Trophoblast cell (in vitro differentiated cells and primary cell): Measurements from ENCODE around the gene TEX2.

Experiments
- DNase-seq, 2 donors: peaks; one replicate each; pipeline ENCODE4 v3.0.0-alpha.2; 2016
- H2AFZ ChIP-seq: 2 replicates; pipeline ENCODE4 v1.6.1; 2013; ENCODE audit warnings: low read length, moderate library complexity, mild to moderate bottlenecking; ENCODE audit not compliant: insufficient read depth, poor library complexity
- H2AK5ac ChIP-seq: 2 replicates; pipeline ENCODE4 v1.6.1; 2013; ENCODE audit warnings: mild to moderate bottlenecking, low read length
- H2BK120ac ChIP-seq: 2 replicates; pipeline ENCODE4 v1.6.1; 2013; ENCODE audit warnings: low read length, mild to moderate bottlenecking, moderate library complexity; ENCODE audit not compliant: insufficient read depth, poor library complexity
- H2BK12ac ChIP-seq: 2 replicates; pipeline ENCODE4 v1.6.1; 2013; ENCODE audit warnings: mild to moderate bottlenecking, low read length, moderate library complexity
- H2BK5ac ChIP-seq: 2 replicates; pipeline ENCODE4 v1.6.1; 2013; ENCODE audit warnings: low read length, low read depth, moderate library complexity, mild to moderate bottlenecking; ENCODE audit not compliant: poor library complexity
- H3K14ac ChIP-seq: 2 replicates; pipeline ENCODE4 v1.6.1; 2013; ENCODE audit warnings: mild to moderate bottlenecking, low read length
- H3K18ac ChIP-seq: 2 replicates; pipeline ENCODE4 v1.6.1; 2013; ENCODE audit warnings: mild to moderate bottlenecking, low read length
- H3K23ac ChIP-seq: 2 replicates; pipeline ENCODE4 v1.6.1; 2013; ENCODE audit warnings: low read length
- H3K27ac ChIP-seq: 2 replicates; pipeline ENCODE4 v1.5.1; 2013; ENCODE audit warnings: low read depth, mild to moderate bottlenecking, inconsistent platforms, low read length, moderate library complexity
- H3K27me3 ChIP-seq: 2 replicates; pipeline ENCODE4 v1.6.1; 2013; ENCODE audit warnings: inconsistent platforms, mild to moderate bottlenecking, low read length, moderate library complexity; ENCODE audit not compliant: insufficient read depth
- H3K36me3 ChIP-seq, 2 experiments: 1 replicate in 1 of 2; 2 replicates in 1 of 2; pipeline ENCODE4 v1.6.1; 2013; ENCODE audit warnings: low read length in 2 of 2, mild to moderate bottlenecking in 2 of 2, moderate library complexity in 1 of 2; ENCODE audit not compliant: insufficient read depth in 2 of 2, control insufficient read depth in 1 of 2
- H3K4ac ChIP-seq: 2 replicates; pipeline ENCODE4 v1.6.1; 2013; ENCODE audit warnings: low read depth, mild to moderate bottlenecking, low read length, moderate library complexity
- H3K4me1 ChIP-seq, 2 experiments: 1 replicate in 1 of 2; 2 replicates in 1 of 2; pipeline ENCODE4 v1.6.1; 2013; ENCODE audit warnings: low read length in 2 of 2, mild to moderate bottlenecking in 2 of 2, moderate library complexity in 1 of 2; ENCODE audit not compliant: insufficient read depth in 2 of 2, control insufficient read depth in 1 of 2
- H3K4me2 ChIP-seq: 2 replicates; pipeline ENCODE4 v1.6.1; 2013; ENCODE audit warnings: inconsistent platforms, mild to moderate bottlenecking, low read length, moderate library complexity
- H3K4me3 ChIP-seq: 2 replicates; pipeline ENCODE4 v1.5.1; 2013; ENCODE audit warnings: mild to moderate bottlenecking, low read depth, low read length, inconsistent platforms
- H3K79me1 ChIP-seq: one replicate; pipeline ENCODE4 v1.6.1; 2013; ENCODE audit warnings: low read length
- H3K79me2 ChIP-seq: 2 replicates; pipeline ENCODE4 v1.6.1; 2013; ENCODE audit warnings: low read length, mild to moderate bottlenecking; ENCODE audit not compliant: control insufficient read depth, insufficient read depth, poor library complexity
- H3K9ac ChIP-seq: 2 replicates; pipeline ENCODE4 v1.6.1; 2013; ENCODE audit warnings: mild to moderate bottlenecking, low read length
- H3K9me3 ChIP-seq: 2 replicates; pipeline ENCODE4 v1.6.1; 2013; ENCODE audit warnings: low read depth, mild to moderate bottlenecking, control low read depth, inconsistent platforms, low read length; ENCODE audit not compliant: insufficient read depth
- H4K12ac ChIP-seq: 2 replicates; pipeline ENCODE4 v1.6.1; 2013; ENCODE audit warnings: low read depth, mild to moderate bottlenecking, low read length, moderate library complexity
- H4K8ac ChIP-seq: 2 replicates; pipeline ENCODE4 v1.6.1; 2013; ENCODE audit warnings: low read depth, mild to moderate bottlenecking, low read length, moderate library complexity
- H4K91ac ChIP-seq: one replicate; pipeline ENCODE4 v1.6.1; 2013; ENCODE audit warnings: low read depth, mild to moderate bottlenecking, low read length, moderate library complexity
- WGBS: extraction: QIAGEN DNeasy Blood & Tissue Kit; methylation state at CpG from one replicate; pipeline ENCODE4 v1.1.7; 2013; ENCODE audit warnings: missing lambda C conversion rate; ENCODE audit not compliant: insufficient read length, insufficient coverage; ENCODE audit errors: extremely low coverage; 5-methylcytosine and 5-hydroxymethylcytosine counted together

TEX2 gene

DNA sequence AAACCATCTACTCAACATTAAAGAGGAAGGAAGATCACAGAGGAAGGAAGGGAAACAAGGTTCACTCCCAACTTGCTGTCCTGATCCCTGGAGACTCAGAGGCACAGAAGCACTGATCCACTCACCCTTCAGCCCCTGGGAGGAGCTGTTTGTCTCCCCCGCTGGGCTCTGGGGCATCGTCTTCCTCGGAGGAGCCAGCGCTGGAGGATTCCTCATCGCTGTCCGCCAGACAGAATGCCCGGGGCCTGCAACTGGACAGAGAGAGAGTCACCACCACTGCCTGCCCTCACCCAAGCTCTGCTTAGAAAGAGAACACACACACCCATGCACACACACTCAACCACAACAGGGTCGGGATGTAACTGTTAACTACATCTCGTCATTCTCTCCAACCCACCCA is 108.3 kb downstream of the TEX2 start:
- H2BK12ac ChIP-seq: no peak overlapping the region
- no peak overlapping the region for H2AFZ ChIP-seq
- no peak overlapping the region for H3K4me2 ChIP-seq
- H3K79me2 ChIP-seq: no peaks in the 10 kb centered on the region
- no peak overlapping the region for H3K14ac ChIP-seq
- H3K36me3 ChIP-seq: peaks cover 31 to 54% of the 10 kb centered on the region in 2 experiments
- H3K27me3 ChIP-seq: no peaks in the 10 kb centered on the region
- H2AK5ac ChIP-seq: no peak overlapping the region
- H3K9ac ChIP-seq: no peak overlapping the region
- no peak overlapping the region for H3K18ac ChIP-seq
- WGBS: no CpG with 5 or more reads among the region's 9 CpGs
- H3K23ac ChIP-seq: no peak overlapping the region
- H3K4me3 ChIP-seq: no peak overlapping the region
- no peak overlapping the region for H4K8ac ChIP-seq
- H4K12ac ChIP-seq: no peak overlapping the region
- H4K91ac ChIP-seq: no peak overlapping the region
- peaks cover 11 to 13% of the 10 kb centered on the region in 2 experiments for H3K4me1 ChIP-seq
- H2BK120ac ChIP-seq: no peak overlapping the region
- H3K4ac ChIP-seq: no peak overlapping the region
- no peaks in the 10 kb centered on the region for H3K9me3 ChIP-seq
- H2BK5ac ChIP-seq: no peak overlapping the region
- DNase-seq: no peak
- no peak overlapping the region for H3K27ac ChIP-seq
- peaks cover 2% of the 10 kb centered on the region for H3K79me1 ChIP-seq

DNA sequence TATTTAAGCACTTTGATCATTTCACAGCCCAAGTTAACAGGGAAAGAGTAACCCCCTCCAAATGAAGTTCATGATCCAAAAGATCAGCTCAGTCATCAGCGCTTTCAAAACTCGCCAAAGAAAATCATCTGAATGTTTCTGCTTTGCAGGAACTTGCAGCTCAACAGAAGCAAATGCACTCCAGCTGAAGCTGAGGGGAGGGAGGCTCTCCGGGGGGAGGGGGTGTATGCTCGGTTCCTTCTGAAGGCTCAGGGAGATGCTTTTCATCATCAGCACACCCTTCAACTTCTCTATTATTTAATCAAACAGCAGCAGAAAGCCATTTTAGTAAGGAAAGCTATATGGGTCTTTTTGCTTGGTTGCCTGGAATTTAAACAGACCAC is 108.8 kb downstream of the TEX2 start:
- Histone ChIP-seq H3K18ac (no peak overlapping the region), H3K4me2 (no peak overlapping the region), H3K4me3 (no peak overlapping the region), H3K27me3 (no peaks in the 10 kb centered on the region), H3K9me3 (no peaks in the 10 kb centered on the region), H3K9ac (no peak overlapping the region), H2AK5ac (no peak overlapping the region), H4K12ac (no peak overlapping the region), H4K91ac (no peak overlapping the region), H3K27ac (no peak overlapping the region), H3K4ac (no peak overlapping the region), H3K79me2 (no peaks in the 10 kb centered on the region), H3K36me3 (peaks cover 31 to 54% of the 10 kb centered on the region in 2 experiments), H2BK5ac (no peak overlapping the region), H3K23ac (no peak overlapping the region), H4K8ac (no peak overlapping the region), H3K4me1 (peaks cover 11 to 12% of the 10 kb centered on the region in 2 experiments), H2BK12ac (no peak overlapping the region), H2AFZ (no peak overlapping the region), H3K14ac (no peak overlapping the region), H3K79me1 (peaks cover 2% of the 10 kb centered on the region), H2BK120ac (no peak overlapping the region)
- WGBS: no CpG with 5 or more reads among the region's 4 CpGs
- no peak for DNase-seq

DNA sequence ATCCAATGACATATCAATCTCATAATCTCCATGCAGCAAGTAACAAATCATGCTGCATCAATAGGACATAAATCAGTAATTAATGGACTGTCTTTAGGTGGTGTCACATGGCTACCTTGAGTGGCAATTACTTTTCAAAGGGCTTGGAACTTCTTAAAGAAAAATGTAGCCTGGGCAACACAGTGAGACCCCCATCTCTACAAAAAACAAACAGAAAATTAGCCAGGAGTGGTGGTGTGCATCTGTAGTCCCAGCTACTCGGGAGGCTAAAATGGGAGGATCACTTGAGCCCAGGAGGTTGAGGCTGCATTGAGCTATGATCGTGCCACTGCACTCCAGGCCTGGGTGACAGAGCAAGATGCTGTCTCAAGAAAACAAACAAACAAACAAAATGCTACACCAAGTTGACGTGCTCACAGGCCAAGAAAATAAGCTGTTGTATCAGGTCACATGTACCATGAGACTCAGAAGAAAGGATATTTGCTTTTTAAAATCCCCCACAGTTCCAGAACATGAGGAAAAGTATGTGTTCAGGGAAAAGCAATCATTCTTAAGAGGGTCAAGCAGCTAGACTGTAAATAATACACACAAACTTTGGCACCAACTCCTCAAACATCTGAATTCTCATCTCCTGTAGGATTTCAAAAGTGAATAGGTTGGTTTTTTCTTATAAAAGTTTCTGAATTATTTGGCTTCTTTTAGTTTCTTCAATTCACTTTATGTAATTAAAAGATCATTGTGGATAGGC is 109.3 kb downstream of the TEX2 start:
- H3K27me3 ChIP-seq: no peaks in the 10 kb centered on the region
- H3K9me3 ChIP-seq: no peaks in the 10 kb centered on the region
- peaks cover 30 to 51% of the 10 kb centered on the region in 2 experiments for H3K36me3 ChIP-seq
- no peak overlapping the region for H3K18ac ChIP-seq
- H3K27ac ChIP-seq: no peak overlapping the region
- no peak overlapping the region for H4K8ac ChIP-seq
- no peak overlapping the region for H3K23ac ChIP-seq
- H2AFZ ChIP-seq: no peak overlapping the region
- no peak overlapping the region for H3K4ac ChIP-seq
- H3K79me2 ChIP-seq: no peaks in the 10 kb centered on the region
- H2BK5ac ChIP-seq: no peak overlapping the region
- H3K9ac ChIP-seq: no peak overlapping the region
- no peak overlapping the region for H3K4me3 ChIP-seq
- WGBS: no CpG with 5 or more reads among the region's 3 CpGs
- no peak overlapping the region for H4K91ac ChIP-seq
- no peak overlapping the region for H2BK120ac ChIP-seq
- no peak overlapping the region for H4K12ac ChIP-seq
- peaks cover 2% of the 10 kb centered on the region for H3K79me1 ChIP-seq
- no peak overlapping the region for H3K14ac ChIP-seq
- H3K4me1 ChIP-seq: peaks cover 8% of the 10 kb centered on the region in 2 experiments
- H3K4me2 ChIP-seq: no peak overlapping the region
- no peak overlapping the region for H2AK5ac ChIP-seq
- no peak for DNase-seq
- H2BK12ac ChIP-seq: no peak overlapping the region

DNA sequence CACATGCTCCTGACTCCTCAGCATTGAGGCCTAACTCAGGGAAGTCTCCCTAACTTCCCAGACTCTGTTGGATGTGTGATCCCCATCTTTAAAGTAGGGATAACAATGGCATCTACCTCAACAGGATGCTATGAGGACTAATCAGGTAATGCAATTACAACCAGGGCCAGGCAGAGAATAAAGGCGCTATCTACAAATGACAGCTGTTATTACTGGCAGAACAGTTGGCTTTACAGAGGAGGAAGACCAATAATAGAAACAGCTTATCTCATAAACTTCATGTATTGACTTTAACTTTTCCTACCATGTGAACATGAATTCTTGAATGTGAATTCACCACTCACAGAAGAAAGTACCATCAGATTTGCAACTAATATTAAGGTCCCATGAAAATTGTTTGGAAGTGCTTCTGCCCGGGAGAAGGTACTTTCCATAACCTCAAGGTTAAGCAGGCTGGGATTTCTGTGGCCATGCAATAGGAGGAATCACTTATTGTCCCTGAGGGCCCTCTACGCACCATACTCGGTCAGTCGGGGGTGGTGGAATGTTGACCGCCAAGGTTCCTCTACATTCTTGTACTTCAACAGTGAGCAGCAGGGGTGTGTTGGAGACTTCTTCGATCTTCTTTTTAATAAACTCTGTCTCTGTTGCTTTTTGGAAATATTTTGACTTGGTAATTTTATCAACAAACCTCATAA is 110.5 kb downstream of the TEX2 start:
- Histone ChIP-seq H3K9ac (no peak overlapping the region), H4K8ac (no peak overlapping the region), H2BK5ac (no peak overlapping the region), H3K27me3 (no peaks in the 10 kb centered on the region), H3K4ac (no peak overlapping the region), H2AK5ac (no peak overlapping the region), H3K36me3 (peaks cover 31 to 54% of the 10 kb centered on the region in 2 experiments), H3K4me1 (peaks cover 8% of the 10 kb centered on the region in 2 experiments), H3K27ac (no peak overlapping the region), H3K9me3 (no peaks in the 10 kb centered on the region), H3K23ac (no peak overlapping the region), H3K79me2 (no peaks in the 10 kb centered on the region), H3K79me1 (peaks cover 2% of the 10 kb centered on the region), H2BK120ac (no peak overlapping the region), H2AFZ (no peak overlapping the region), H4K91ac (no peak overlapping the region), H2BK12ac (no peak overlapping the region), H3K4me3 (no peak overlapping the region), H4K12ac (no peak overlapping the region), H3K14ac (no peak overlapping the region), H3K18ac (no peak overlapping the region), H3K4me2 (no peak overlapping the region)
- DNase-seq: peak; percentile 79 to 85
- WGBS: no CpG with 5 or more reads among the region's 7 CpGs
